WI38 (cell line): Measurements from ENCODE around the gene ZBED2.
A peak's percentile ranks its signal among the peaks of the same experiment; 100 is the strongest.

Experiments used
- H3K4me3 ChIP-seq: 2 replicates; pipeline ENCODE4 v1.5.1; 2011; ENCODE audit warnings: low read depth, mild to moderate bottlenecking, control low read depth, low read length
- TF ChIP-seq, protein P1 (sequence below): IDR thresholded peaks from 2 replicates; pipeline ENCODE4 v1.5.1; 2012; ENCODE audit warnings: low read depth, mild to moderate bottlenecking, control low read depth, low read length

ZBED2 gene

DNA sequence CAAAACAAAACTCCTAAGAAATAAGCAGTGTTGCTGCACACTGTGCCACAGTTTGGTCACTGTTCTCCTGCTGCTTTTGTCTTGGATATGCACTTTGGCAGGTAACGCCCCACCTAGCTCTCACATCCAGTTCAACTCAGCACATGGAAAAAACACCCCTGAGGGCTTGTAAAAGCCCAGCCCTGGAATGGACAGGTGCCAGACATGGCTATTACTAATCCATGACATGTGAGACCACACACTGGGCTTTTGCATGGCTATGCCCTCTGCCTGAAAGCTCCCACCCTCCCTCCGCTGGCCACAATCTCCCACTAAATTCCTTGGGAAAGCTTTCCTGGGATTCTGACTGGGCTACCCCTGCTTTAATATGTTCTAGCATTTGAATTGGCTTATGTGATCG, 24.7 kb upstream of the ZBED2 start:
- no peak overlapping the region for H3K4me3 ChIP-seq
- TF ChIP-seq, protein P1, sequence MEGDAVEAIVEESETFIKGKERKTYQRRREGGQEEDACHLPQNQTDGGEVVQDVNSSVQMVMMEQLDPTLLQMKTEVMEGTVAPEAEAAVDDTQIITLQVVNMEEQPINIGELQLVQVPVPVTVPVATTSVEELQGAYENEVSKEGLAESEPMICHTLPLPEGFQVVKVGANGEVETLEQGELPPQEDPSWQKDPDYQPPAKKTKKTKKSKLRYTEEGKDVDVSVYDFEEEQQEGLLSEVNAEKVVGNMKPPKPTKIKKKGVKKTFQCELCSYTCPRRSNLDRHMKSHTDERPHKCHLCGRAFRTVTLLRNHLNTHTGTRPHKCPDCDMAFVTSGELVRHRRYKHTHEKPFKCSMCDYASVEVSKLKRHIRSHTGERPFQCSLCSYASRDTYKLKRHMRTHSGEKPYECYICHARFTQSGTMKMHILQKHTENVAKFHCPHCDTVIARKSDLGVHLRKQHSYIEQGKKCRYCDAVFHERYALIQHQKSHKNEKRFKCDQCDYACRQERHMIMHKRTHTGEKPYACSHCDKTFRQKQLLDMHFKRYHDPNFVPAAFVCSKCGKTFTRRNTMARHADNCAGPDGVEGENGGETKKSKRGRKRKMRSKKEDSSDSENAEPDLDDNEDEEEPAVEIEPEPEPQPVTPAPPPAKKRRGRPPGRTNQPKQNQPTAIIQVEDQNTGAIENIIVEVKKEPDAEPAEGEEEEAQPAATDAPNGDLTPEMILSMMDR = no peak

DNA sequence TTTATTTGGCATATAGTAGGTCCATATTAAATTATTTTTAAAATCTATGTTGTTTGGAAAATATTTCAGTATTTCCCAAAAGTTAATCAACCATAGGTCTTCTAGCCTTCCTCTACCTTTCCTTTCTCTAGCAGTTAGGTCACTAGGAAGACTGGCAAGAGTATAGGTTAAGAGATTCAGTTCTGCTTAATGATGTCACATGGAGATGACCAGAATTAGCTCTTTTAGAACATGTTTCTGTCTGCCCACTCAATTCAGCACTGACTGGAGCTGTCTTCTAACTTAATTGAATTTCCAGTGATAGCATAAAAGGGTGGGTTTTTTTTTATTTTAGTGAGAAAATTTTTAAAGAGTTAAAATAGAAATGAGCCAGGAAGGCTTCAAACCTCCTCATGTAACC, 23.8 kb upstream of the ZBED2 start:
- no peak overlapping the region for H3K4me3 ChIP-seq
- TF ChIP-seq, protein P1 = no peak

DNA sequence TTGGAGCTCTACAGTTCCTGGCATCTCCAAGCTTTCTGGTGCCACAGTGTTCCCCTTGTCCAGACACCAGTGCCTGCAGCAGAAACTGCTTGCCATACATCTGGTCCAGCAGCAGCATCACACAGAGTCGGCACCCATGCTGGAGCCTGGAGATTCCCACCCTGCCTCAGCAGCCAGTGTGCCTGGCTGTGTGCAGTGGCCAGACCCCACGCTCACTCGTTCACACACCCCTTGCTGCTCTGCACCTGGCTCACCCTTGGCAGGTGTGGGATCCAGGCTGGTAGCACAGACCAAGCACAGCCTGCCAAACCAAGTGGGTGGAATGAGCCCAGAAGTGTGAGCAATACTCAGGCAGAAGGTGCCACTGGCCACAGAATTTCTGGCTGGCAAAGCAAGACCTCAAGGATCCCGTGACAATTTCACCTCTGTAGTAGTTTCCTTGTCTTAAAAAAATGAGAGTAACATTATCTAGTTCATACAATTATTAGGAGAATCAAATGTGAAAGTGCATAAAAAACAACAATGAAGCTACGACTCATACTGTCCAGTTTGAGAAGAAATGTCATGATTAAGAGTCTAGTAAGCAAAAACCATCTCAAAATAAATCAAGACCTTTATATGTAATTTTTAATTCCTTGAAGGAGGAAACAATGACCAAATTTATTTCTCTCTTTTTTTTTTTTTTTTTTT, 22.9 kb upstream of the ZBED2 start:
- H3K4me3 ChIP-seq = no peak overlapping the region
- TF ChIP-seq, protein P1 = no peak

DNA sequence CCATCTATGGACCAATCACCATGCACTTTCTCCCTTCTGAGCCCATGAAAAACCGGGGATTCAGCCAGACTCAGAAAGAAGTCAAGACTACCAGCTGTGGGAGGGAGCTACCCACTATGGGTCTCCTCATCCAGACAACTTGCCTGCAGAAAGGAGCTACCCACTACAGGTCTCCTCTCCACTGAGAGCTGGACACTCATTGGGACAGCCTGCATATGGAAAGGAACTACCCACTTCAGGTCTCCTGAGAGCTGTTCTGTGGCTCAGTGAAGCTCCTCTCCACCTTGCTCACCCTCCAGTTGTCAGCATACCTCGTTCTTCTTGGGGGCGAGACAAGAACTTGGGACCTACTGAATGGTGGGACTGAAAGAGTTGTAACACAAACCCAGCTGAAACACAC, 22.3 kb upstream of the ZBED2 start:
- TF ChIP-seq, protein P1 = no peak
- H3K4me3 ChIP-seq = no peak overlapping the region

DNA sequence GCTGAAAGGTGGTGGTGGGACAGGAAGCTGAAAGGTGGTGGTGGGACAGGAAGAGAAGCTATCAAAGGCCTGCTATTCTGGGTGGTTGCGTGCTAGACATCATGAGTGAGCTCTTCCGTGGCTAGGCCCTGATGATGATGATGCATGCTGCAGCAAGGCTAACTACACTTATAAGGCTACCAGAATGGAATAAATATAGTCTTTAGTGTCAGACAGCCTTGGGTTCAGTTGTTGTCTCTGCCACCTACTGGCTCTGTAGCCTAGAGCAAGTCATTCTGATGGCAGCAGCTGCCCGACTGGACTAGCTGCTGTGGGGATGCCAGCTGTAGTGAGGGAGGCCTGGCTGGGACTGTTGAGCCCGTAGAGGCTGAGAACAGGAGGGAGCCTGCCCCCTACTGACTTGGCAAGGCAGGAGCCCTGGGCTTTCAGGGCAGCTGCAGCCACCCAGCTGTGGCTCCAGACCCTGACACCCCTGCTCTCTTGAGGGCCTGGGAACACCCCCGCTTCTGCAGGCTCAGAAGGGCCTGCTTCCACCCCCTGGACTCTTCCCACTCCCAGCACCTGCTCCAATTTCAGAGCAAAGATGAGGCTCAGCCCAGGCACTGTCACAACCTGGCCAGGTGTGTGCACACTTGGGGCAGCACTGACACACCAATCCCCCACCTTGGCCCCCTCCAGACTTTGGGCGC, 21.4 kb upstream of the ZBED2 start:
- TF ChIP-seq, protein P1 = peak; percentile 30
- no peak overlapping the region for H3K4me3 ChIP-seq

DNA sequence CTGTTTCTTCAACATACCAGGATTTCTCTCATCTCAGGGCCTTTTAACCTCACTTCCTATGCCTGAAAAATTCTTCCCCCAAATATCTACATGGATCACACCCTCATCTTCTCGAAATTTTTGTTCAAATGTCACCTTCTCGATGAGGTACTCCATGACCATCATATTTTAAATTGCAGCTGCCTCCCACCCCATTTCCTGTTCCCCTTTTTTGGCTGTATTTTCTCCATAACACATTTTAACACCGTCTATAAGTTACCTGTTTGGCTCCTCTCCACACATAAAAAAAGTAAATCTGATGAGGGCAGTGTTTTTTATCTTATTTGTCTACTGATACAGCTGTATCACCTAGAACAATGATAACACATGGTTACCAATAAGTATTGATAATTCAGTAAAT, 20.7 kb upstream of the ZBED2 start:
- no peak overlapping the region for H3K4me3 ChIP-seq
- TF ChIP-seq, protein P1 = no peak

DNA sequence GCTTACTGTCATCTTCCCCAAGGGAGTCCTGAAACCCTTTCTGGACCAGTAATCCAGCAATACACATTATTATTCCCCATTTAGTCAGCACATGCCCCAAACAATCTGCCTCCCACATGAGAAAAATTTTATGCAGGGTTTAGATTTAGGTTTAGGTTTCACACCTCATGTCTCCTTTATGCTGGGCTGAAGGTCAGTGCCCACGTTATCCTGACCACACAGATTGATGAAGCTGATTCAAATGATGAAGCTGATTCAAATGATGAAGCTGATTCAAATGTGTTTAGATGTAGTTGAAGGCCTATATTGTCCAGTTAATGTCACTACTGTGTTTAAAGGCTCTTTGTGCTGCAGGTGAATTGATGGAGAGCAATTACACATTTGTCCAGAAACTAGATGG, 18.1 kb upstream of the ZBED2 start:
- no peak overlapping the region for H3K4me3 ChIP-seq

More for the DNA sequence above, 18.1 kb upstream of the ZBED2 start:
- TF ChIP-seq, protein P1 = no peak
